WTC11 (cell line): ENCODE data around the gene ARID2. TPM values are rescaled to one million over a fixed set of nuclear protein-coding genes. Genes with fewer than 3 reads are reported as not detected.

Experiments used
- ATAC-seq: fragments of 200-7000 bp; cut with Tn5 transposase; 2 replicates; pipeline ENCODE4 v1.10.0; 2021; ENCODE audit warnings: mild to moderate bottlenecking, moderate library complexity
- CTCF ChIA-PET: fragments of 300-600 bp; sonication (Branson Sonifier 250); formaldehyde crosslinking; loops from one replicate; lab custom pipeline; 2021; ENCODE audit warnings: antibody characterized with exemption; lab: Charles Lee
- POLR2A ChIA-PET: fragments of 350-600 bp; sonication (Branson Sonifier 250); formaldehyde crosslinking; loops from one replicate; lab custom pipeline; 2021; ENCODE audit warnings: antibody characterized with exemption; lab: Charles Lee
- DNase-seq: peaks from one replicate; pipeline ENCODE4 v3.0.0; 2021; ENCODE audit warnings: low spot score
- H3K27ac Mint-ChIP-seq: 2 replicates; pipeline ENCODE4 v1.8.0; 2021; ENCODE audit warnings: mixed read lengths
- H3K27me3 Mint-ChIP-seq: 2 replicates; pipeline ENCODE4 v1.8.0; 2021; ENCODE audit warnings: low read depth, mild to moderate bottlenecking, moderate library complexity, mixed read lengths
- H3K36me3 Mint-ChIP-seq: 2 replicates; pipeline ENCODE4 v1.8.0; 2021; ENCODE audit warnings: mixed read lengths
- H3K4me1 Mint-ChIP-seq: 2 replicates; pipeline ENCODE4 v1.8.0; 2022; ENCODE audit warnings: mixed read lengths
- H3K4me3 Mint-ChIP-seq: 2 replicates; pipeline ENCODE4 v1.8.0; 2021; ENCODE audit warnings: mild to moderate bottlenecking, moderate library complexity, mixed read lengths
- H3K9me3 Mint-ChIP-seq: 2 replicates; pipeline ENCODE4 v1.8.0; 2021; ENCODE audit warnings: mixed read lengths
- NFATC4 ChIP-seq: fragments of 250-450 bp; sonication (Bioruptor Pico); IDR thresholded peaks from 2 replicates; pipeline ENCODE4 v1.9.0; 2021; ENCODE audit warnings: mild to moderate bottlenecking
- total RNA-seq: library from RNA; stranded (reverse); gene quantifications from 3 replicates; pipeline ENCODE4 v1.2.3, GENCODE V29; 2021
- TF ChIP-seq, protein P1 (sequence below): fragments of 250-450 bp; sonication (Bioruptor Pico); IDR thresholded peaks from 2 replicates; pipeline ENCODE4 v1.9.0; 2021; ENCODE audit warnings: mild to moderate bottlenecking, borderline replicate concordance

The ARID2 gene
- total RNA-seq, 1 experiment from 2014 or later: 33.9 TPM

DNA sequence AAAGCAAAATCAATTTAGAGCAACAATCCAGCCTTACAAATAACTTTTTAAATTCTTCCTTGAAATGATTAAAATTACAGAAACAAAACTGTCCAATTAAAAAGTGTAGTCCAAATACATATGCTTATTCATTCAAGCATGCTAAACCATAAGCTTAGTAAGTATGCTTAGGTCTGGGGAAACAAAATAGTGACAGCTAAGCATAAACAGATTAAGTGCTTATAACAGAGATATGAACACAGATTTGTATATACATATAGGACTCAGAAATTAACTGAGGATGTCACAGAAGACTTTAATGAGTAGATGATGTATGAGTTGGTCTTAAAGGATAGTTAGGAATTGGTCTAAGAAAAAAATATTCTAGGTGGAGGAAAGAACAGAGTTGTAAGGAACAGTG lies 219.0 kb downstream of the ARID2 start:
- H3K27me3 Mint-ChIP-seq: no peaks in the 10 kb centered on the region
- TF ChIP-seq NFATC4 (CRISPR knock-in tag): no peak
- TF ChIP-seq, protein P1, sequence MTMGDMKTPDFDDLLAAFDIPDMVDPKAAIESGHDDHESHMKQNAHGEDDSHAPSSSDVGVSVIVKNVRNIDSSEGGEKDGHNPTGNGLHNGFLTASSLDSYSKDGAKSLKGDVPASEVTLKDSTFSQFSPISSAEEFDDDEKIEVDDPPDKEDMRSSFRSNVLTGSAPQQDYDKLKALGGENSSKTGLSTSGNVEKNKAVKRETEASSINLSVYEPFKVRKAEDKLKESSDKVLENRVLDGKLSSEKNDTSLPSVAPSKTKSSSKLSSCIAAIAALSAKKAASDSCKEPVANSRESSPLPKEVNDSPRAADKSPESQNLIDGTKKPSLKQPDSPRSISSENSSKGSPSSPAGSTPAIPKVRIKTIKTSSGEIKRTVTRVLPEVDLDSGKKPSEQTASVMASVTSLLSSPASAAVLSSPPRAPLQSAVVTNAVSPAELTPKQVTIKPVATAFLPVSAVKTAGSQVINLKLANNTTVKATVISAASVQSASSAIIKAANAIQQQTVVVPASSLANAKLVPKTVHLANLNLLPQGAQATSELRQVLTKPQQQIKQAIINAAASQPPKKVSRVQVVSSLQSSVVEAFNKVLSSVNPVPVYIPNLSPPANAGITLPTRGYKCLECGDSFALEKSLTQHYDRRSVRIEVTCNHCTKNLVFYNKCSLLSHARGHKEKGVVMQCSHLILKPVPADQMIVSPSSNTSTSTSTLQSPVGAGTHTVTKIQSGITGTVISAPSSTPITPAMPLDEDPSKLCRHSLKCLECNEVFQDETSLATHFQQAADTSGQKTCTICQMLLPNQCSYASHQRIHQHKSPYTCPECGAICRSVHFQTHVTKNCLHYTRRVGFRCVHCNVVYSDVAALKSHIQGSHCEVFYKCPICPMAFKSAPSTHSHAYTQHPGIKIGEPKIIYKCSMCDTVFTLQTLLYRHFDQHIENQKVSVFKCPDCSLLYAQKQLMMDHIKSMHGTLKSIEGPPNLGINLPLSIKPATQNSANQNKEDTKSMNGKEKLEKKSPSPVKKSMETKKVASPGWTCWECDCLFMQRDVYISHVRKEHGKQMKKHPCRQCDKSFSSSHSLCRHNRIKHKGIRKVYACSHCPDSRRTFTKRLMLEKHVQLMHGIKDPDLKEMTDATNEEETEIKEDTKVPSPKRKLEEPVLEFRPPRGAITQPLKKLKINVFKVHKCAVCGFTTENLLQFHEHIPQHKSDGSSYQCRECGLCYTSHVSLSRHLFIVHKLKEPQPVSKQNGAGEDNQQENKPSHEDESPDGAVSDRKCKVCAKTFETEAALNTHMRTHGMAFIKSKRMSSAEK (CRISPR knock-in tag): no peak
- no peaks in the 10 kb centered on the region for H3K9me3 Mint-ChIP-seq
- ChIA-PET POLR2A (no interaction called here), CTCF (interaction anchor here (0.9 kb wide), 1 partner anchor 42 kb away, joined by 3 read pairs; no protein-coding TSS in a partner anchor)
- ATAC-seq: no peak
- no peak overlapping the region for H3K4me3 Mint-ChIP-seq
- H3K4me1 Mint-ChIP-seq: no peaks in the 10 kb centered on the region
- peaks cover 18% of the 10 kb centered on the region for H3K36me3 Mint-ChIP-seq
- DNase-seq: no peak
- no peak overlapping the region for H3K27ac Mint-ChIP-seq
